ENCODE data around the gene POLR1C. TPM values are rescaled to one million over a fixed set of nuclear protein-coding genes. Genes with fewer than 3 reads are reported as not detected.
"Not testable (repeated sequence)": the region's sequence is repeated elsewhere in the genome, so short reads cannot be mapped to it uniquely, and the experiment has no call there.

The POLR1C gene
- 44.8 and 53.9 TPM in 2 replicates for total RNA-seq (2014; rRNA removed)
- polyA plus RNA-seq (2012): 36.8 TPM

- DNase-seq (ENCODE audit: low read depth): peak; percentile 98
These were observed at the start of gene POLR1C, which contains the start of gene YIPF3 for GRCh38 chr6:43516697-43517504. TSS of gene POLR1C (plus strand) at chr6:43517089. CDS start at chr6:43517110, 21 bp downstream. TSS of gene YIPF3 (minus strand) at chr6:43516926. CDS start at chr6:43516807, 119 bp downstream.

GRCh38 chr6:43467265-43467664 is 49.6 kb upstream of the POLR1C start:
- DNase-seq (ENCODE audit: low read depth): not testable (repeated sequence)

- DNase-seq (ENCODE audit: low read depth): no peak
These were observed 49.1 kb upstream of the POLR1C start for GRCh38 chr6:43467752-43468151.

GRCh38 chr6:43468240-43468639 is 48.6 kb upstream of the POLR1C start:
- DNase-seq (ENCODE audit: low read depth): no peak

- DNase-seq (ENCODE audit: low read depth): no peak
These were observed 47.9 kb upstream of the POLR1C start for GRCh38 chr6:43468748-43469681.

- no peak for DNase-seq (ENCODE audit: low read depth)
These were observed 46.9 kb upstream of the POLR1C start for GRCh38 chr6:43469947-43470346.

- no peak for DNase-seq (ENCODE audit: low read depth)
These were observed 45.5 kb upstream of the POLR1C start for GRCh38 chr6:43471399-43471798.

- DNase-seq (ENCODE audit: low read depth): no peak
These were observed 44.4 kb upstream of the POLR1C start for GRCh38 chr6:43472515-43472914.

GRCh38 chr6:43475516-43475915 is 41.4 kb upstream of the POLR1C start:
- DNase-seq (ENCODE audit: low read depth): no peak

- no peak for DNase-seq (ENCODE audit: low read depth)
These were observed 40.1 kb upstream of the POLR1C start for GRCh38 chr6:43476746-43477145.

GRCh38 chr6:43477235-43478007 is 39.5 kb upstream of the POLR1C start, which contains the start of gene TJAP1:
TSS of gene TJAP1 (plus strand) at chr6:43477570. CDS start at chr6:43499002, 21,432 bp downstream.
- DNase-seq (ENCODE audit: low read depth): peak; percentile 76

- DNase-seq (ENCODE audit: low read depth): no peak
These were observed 38.9 kb upstream of the POLR1C start for GRCh38 chr6:43478008-43478372.

GRCh38 chr6:43481075-43481474 is 35.8 kb upstream of the POLR1C start:
- DNase-seq (ENCODE audit: low read depth): peak; percentile 50

- DNase-seq (ENCODE audit: low read depth): no peak
These were observed 35.2 kb upstream of the POLR1C start for GRCh38 chr6:43481591-43482236.

GRCh38 chr6:43488667-43489276 is 28.1 kb upstream of the POLR1C start:
- DNase-seq (ENCODE audit: low read depth): peak; percentile 55

- DNase-seq (ENCODE audit: low read depth): no peak
These were observed 27.4 kb upstream of the POLR1C start for GRCh38 chr6:43489277-43490072.

GRCh38 chr6:43490523-43490939 is 26.4 kb upstream of the POLR1C start:
- DNase-seq (ENCODE audit: low read depth): no peak

GRCh38 chr6:43491750-43492661 is 24.9 kb upstream of the POLR1C start:
- peak; percentile 94 for DNase-seq (ENCODE audit: low read depth)
